ENCODE results near the gene KIF1C. TPM values are rescaled to one million over a fixed set of nuclear protein-coding genes. Genes with fewer than 3 reads are reported as not detected.

KIF1C gene
- total and polyA plus RNA-seq, 12 donors: 141 to 826 (median 592) TPM

- TF ChIP-seq CTCF (IDR thresholded peaks at IDR 0.05): no peak
- intact Hi-C loops (cut with DNase I): no loop called here
- Histone ChIP-seq H3K27ac (no peak overlapping the region), H3K9me3 (no peaks in the 10 kb centered on the region), H3K36me3 (no peaks in the 10 kb centered on the region), H3K27me3 (no peaks in the 10 kb centered on the region), H3K4me1 (peaks cover 0 to 8% (median 7%) of the 10 kb centered on the region in 9 donors), H3K4me3 (no peak overlapping the region)
- 91 to 93% methylated on average over 5 of the region's 5 CpGs for WGBS, 2 donors
- ATAC-seq: no peak
- DNase-seq: no peak
Observed at GRCh38 chr17:5044630-5045029, 46.9 kb downstream of the KIF1C start.

GRCh38 chr17:5045496-5045895 is 47.7 kb downstream of the KIF1C start:
- ATAC-seq: no peak
- TF ChIP-seq CTCF (IDR thresholded peaks at IDR 0.05): no peak
- DNase-seq: no peak
- Histone ChIP-seq H3K27ac (no peak overlapping the region), H3K4me3 (no peak overlapping the region), H3K9me3 (no peaks in the 10 kb centered on the region), H3K27me3 (no peaks in the 10 kb centered on the region), H3K36me3 (no peaks in the 10 kb centered on the region), H3K4me1 (peaks cover 0 to 15% (median 12%) of the 10 kb centered on the region in 9 donors)
- intact Hi-C loops (cut with DNase I): no loop called here
- 92 to 93% methylated on average over 6 of the region's 6 CpGs for WGBS, 2 donors

DNA sequence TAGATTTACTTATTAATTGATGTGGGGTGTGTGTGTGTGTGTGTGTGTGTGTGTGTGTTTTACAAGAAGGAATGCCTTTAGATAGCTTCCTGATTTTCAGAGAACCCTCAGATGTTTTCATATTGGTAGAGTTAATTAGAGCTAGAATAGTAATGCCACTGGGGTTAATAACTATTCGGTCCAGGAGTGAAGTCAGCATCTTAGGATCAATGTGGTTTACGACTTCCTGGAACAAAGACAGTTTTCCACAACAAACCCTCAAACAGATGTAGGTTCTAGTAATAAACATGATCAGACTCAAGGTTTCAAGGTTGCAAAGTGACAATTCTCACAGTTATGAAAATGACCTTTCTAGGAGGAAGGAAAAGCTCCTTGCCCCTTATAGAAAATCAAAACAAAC is 49.7 kb downstream of the KIF1C start:
- H3K27ac ChIP-seq: no peak overlapping the region
- DNase-seq (no peak), ATAC-seq (no peak)
- TF ChIP-seq CTCF (IDR thresholded peaks at IDR 0.05): no peak
- no peak overlapping the region for H3K4me3 ChIP-seq
- H3K36me3 ChIP-seq: no peaks in the 10 kb centered on the region
- H3K27me3 ChIP-seq: no peaks in the 10 kb centered on the region
- 71 to 72% methylated on average over 2 of the region's 2 CpGs for WGBS, 2 donors
- intact Hi-C loops (cut with DNase I): no loop called here
- peaks cover 0 to 15% (median 12%) of the 10 kb centered on the region in 9 donors for H3K4me1 ChIP-seq
- H3K9me3 ChIP-seq: no peaks in the 10 kb centered on the region

GRCh38 chr17:5049314-5049841 is 51.6 kb downstream of the KIF1C start:
- 50 to 57% methylated on average over 5 of the region's 5 CpGs for WGBS, 2 donors

More at GRCh38 chr17:5049314-5049841, 51.6 kb downstream of the KIF1C start:
- H3K36me3 ChIP-seq: no peaks in the 10 kb centered on the region
- H3K9me3 ChIP-seq: no peaks in the 10 kb centered on the region
- peak overlapping the region in 9 of 10 donors; percentile 41 to 85 (median 65) for H3K27ac ChIP-seq
- H3K27me3 ChIP-seq: no peaks in the 10 kb centered on the region
- no peak for TF ChIP-seq CTCF (IDR thresholded peaks at IDR 0.05)
- H3K4me1 ChIP-seq: peaks cover 0 to 15% (median 12%) of the 10 kb centered on the region in 9 donors
- ATAC-seq (peak in 3 of 8 donors; percentile 28 to 62 (median 61)), DNase-seq (no peak)
- no peak overlapping the region for H3K4me3 ChIP-seq
- intact Hi-C loops (cut with DNase I): no loop called here
